Body of pancreas (tissue), 4 donors: Measurements from ENCODE around the gene REG1A. TPM values are rescaled to one million over a fixed set of nuclear protein-coding genes. Genes with fewer than 3 reads are reported as not detected.
A peak's percentile ranks its signal among the peaks of the same experiment; 100 is the strongest.

ENCODE experiments used
- ATAC-seq: fragments of 150-250 bp; one replicate; pipeline ENCODE4 v1.9.1; 2016
- DNase-seq, 4 donors: peaks; one replicate each; pipeline ENCODE4 v3.0.0-alpha.2; 2019
- H3K27ac ChIP-seq, 4 donors: fragments of 200-600 bp; sonication (generic); 1 replicate in 3 of 4; 2 replicates in 1 of 4; pipeline versions ENCODE4 v1.5.1 to v1.6.1; 2016 to 2019; ENCODE audit warnings: mild to moderate bottlenecking in 1 of 4, mixed read lengths in 1 of 4, moderate library complexity in 1 of 4
- H3K27me3 ChIP-seq, 2 donors: fragments of 200-600 bp; sonication (generic); one replicate each; pipeline ENCODE4 v1.6.0; 2016; ENCODE audit warnings: mild to moderate bottlenecking in 1 of 2
- H3K36me3 ChIP-seq, 2 donors: fragments of 200-600 bp; sonication (generic); replicated peaks in 1 of 2; 2 replicates each; pipeline ENCODE4 v1.5.1; 2016; ENCODE audit warnings: low read depth in 2 of 2; ENCODE audit not compliant: insufficient read depth in 1 of 2
- H3K4me1 ChIP-seq: fragments of 200-600 bp; sonication (generic); one replicate; pipeline ENCODE4 v1.6.0; 2016
- H3K4me3 ChIP-seq, 2 donors: fragments of 200-600 bp; sonication (generic); 1 replicate in 1 of 2; 2 replicates in 1 of 2; pipeline ENCODE4 v1.5.1; 2016 to 2019
- H3K9me3 ChIP-seq, 3 donors: fragments of 200-600 bp; sonication (generic); 1 replicate in 2 of 3; 2 replicates in 1 of 3; pipeline ENCODE4 v1.5.1; 2016
- POLR2A ChIP-seq, 3 donors: fragments of 450-650 bp; IDR thresholded peaks; one replicate each; pipeline ENCODE4 v1.6.1; 2016; ENCODE audit warnings: antibody characterized with exemption in 3 of 3, mild to moderate bottlenecking in 2 of 3
- WGBS, 2 donors: methylation state at CpG; one replicate each; pipeline ENCODE4 v1.1.5; 2017; 5-methylcytosine and 5-hydroxymethylcytosine counted together
- intact Hi-C: fragments of 100-400 bp; cut with DNase I; formaldehyde crosslinking; loops from one replicate; pipeline ENCODE4 v1.15.1; 2023
- total RNA-seq, 2 donors: library from RNA; depleted of rRNA; stranded (reverse); fragments of >200 nt; gene quantifications; one replicate each; pipeline ENCODE4 v1.1.0, GENCODE V29; 2016
- TF ChIP-seq, protein P1 (sequence below), 7 experiments: fragments of 450-650 bp in 4 of 7; fragments of 200-600 bp in 3 of 7; sonication (generic) in 3 of 7; IDR thresholded peaks; one replicate each; pipeline ENCODE4 v1.5.1; 2016 to 2019; ENCODE audit warnings: antibody characterized with exemption in 7 of 7

The REG1A gene
- total RNA-seq, 2 donors from 2014 or later = 14,523 to 48,012 TPM

DNA sequence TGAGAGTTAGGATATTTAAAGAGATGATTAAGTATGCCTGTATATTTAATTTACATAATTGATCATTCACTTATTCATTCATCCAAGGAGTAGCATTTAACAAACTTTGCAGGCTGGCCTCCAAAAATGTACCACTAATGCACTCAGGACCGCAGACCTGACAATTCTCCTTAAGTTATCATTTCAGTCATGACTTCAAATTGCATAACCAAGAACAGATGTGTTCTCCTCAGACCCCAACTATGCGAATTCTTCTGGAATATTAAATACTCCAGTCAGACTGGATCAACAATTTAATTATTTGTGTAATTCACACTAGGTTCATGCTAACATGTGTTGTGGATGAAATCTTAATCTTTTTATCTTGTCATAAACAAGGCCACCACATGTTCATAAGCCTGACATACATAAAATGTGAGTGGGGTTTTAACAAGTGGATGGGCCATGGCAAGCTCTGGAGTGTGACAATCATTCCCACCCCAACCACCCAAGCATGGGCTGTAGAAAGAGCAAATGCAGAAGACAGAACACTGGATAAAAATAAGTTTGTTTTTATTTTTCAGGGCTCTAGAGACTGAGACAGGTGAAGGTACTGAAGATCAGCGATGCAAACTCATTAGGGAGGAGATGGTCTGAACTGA, 35.7 kb upstream of the REG1A start:
- ATAC-seq (peak; percentile 52), DNase-seq (peak; percentile 27 to 58 (median 40))
- 67 to 72% methylated on average over 3 of the region's 3 CpGs for WGBS, 2 donors
- intact Hi-C loops = no loop called here
- peak in 2 of 3 donors; percentile 80 to 87 for TF ChIP-seq POLR2A (IDR thresholded peaks at IDR 0.05)
- TF ChIP-seq, protein P1, sequence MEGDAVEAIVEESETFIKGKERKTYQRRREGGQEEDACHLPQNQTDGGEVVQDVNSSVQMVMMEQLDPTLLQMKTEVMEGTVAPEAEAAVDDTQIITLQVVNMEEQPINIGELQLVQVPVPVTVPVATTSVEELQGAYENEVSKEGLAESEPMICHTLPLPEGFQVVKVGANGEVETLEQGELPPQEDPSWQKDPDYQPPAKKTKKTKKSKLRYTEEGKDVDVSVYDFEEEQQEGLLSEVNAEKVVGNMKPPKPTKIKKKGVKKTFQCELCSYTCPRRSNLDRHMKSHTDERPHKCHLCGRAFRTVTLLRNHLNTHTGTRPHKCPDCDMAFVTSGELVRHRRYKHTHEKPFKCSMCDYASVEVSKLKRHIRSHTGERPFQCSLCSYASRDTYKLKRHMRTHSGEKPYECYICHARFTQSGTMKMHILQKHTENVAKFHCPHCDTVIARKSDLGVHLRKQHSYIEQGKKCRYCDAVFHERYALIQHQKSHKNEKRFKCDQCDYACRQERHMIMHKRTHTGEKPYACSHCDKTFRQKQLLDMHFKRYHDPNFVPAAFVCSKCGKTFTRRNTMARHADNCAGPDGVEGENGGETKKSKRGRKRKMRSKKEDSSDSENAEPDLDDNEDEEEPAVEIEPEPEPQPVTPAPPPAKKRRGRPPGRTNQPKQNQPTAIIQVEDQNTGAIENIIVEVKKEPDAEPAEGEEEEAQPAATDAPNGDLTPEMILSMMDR (IDR thresholded peaks at IDR 0.05) = peak in 1 of 7 experiments; percentile 0
- H3K9me3 ChIP-seq = no peaks in the 10 kb centered on the region
- H3K27me3 ChIP-seq = no peaks in the 10 kb centered on the region
- peak overlapping the region; percentile 54 to 85 (median 74) for H3K27ac ChIP-seq
- no peaks in the 10 kb centered on the region for H3K36me3 ChIP-seq
- H3K4me3 ChIP-seq = no peak overlapping the region
- H3K4me1 ChIP-seq = peaks cover 44% of the 10 kb centered on the region

DNA sequence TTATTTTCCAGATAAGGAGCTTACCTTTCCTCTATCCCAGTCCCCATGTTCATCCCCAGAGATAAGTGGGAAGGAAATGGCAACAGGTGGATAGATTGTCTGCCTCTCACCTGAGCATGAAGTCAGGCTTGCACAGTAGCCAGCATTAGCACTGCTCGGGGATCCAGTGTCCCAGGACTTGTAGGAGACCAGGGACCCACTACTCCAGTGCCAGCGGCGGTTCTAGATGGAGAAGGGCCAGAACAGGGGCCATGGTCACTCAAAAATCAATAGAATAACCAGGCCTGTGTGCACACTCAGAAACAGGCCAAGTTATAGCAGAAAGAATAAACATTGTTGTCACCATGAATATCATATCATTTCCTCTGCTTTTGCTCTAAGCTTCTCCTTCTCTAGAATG, 34.9 kb upstream of the REG1A start:
- H3K9me3 ChIP-seq = no peaks in the 10 kb centered on the region
- intact Hi-C loops = no loop called here
- H3K4me1 ChIP-seq = peaks cover 44% of the 10 kb centered on the region
- H3K27ac ChIP-seq = peak overlapping the region; percentile 54 to 85 (median 74)
- no peaks in the 10 kb centered on the region for H3K36me3 ChIP-seq
- H3K4me3 ChIP-seq = peak overlapping the region in 1 of 2 donors; percentile 36
- no peak for TF ChIP-seq POLR2A (IDR thresholded peaks at IDR 0.05)
- TF ChIP-seq, protein P1 (IDR thresholded peaks at IDR 0.05) = no peak
- no peaks in the 10 kb centered on the region for H3K27me3 ChIP-seq
- ATAC-seq = peak; percentile 58
- peak; percentile 80 to 86 (median 84) for DNase-seq
- WGBS, 2 donors = 22 to 33% methylated on average over 3 of the region's 3 CpGs

DNA sequence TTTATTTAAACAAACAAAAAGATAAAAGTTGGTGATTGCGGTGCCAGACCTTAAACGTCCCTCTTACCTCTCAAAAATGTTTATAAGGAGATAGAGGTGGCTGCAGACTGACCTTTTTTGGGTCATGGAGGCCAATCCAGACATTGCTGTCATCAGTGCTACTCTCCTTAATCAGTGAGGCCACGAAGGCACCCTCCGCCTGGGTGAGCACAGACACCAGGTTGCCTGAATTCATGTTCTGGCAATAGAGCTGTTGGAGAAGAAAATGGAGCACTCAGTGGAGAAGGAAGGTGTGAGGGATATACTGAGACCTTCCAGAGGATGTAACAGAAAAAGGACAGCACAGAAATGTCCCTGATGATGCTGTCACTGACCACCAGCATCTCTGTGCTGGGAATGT, 34.0 kb upstream of the REG1A start:
- TF ChIP-seq, protein P1 (IDR thresholded peaks at IDR 0.05) = no peak
- TF ChIP-seq POLR2A (IDR thresholded peaks at IDR 0.05) = no peak
- no peaks in the 10 kb centered on the region for H3K27me3 ChIP-seq
- H3K4me3 ChIP-seq = peak overlapping the region in 1 of 2 donors; percentile 36
- WGBS, 2 donors = 40 to 53% methylated on average over 4 of the region's 4 CpGs
- intact Hi-C loops = no loop called here
- peaks cover 44% of the 10 kb centered on the region for H3K4me1 ChIP-seq
- no peaks in the 10 kb centered on the region for H3K36me3 ChIP-seq
- DNase-seq (no peak), ATAC-seq (no peak)
- H3K27ac ChIP-seq = peak overlapping the region; percentile 65 to 85 (median 84)
- no peaks in the 10 kb centered on the region for H3K9me3 ChIP-seq

DNA sequence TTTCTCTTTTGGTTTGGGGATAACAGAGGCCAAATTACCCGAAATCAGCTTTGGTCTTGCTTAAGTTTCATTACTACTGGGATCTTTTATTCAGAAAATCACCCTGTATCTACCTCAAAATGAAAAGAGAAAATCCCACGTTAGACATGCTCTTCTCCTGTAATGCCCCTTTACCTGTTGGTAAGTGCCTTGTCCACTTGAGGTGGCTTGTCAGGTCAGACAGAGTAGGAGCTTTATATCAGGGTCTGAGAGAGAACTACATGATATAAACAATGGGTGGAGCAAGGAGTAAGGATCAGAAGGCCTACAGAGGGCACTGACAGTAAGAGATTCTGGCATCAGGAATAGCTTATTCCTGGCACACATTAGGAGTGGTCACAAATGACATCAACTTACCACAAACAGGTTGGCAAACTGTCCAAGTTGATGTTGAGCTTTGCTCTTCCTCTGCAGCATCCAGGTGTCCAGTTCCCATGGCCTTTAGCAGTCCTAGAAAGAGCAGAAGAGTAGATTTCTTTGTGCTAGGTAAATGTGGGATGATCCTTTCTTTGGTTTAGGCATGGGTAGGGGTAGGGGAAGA, 32.4 kb upstream of the REG1A start, which contains the start of gene REG1B:
REG1B (minus strand) TSS at position 209 of the 580 bp plus-strand sequence. CDS start 381 bp downstream, outside the sequence.
- peak within 1 kb of the TSS; percentile 65 to 85 (median 84) for H3K27ac ChIP-seq
- intact Hi-C loops = no loop called here
- peak; percentile 76 to 95 (median 84) for DNase-seq
- H3K4me1 ChIP-seq = peaks cover 44% of the 10 kb centered on the region
- peak; percentile 68 for ATAC-seq
- H3K4me3 ChIP-seq = peak within 1 kb of the TSS in 1 of 2 donors; percentile 36
- 57 to 58% methylated on average over 2 of the region's 2 CpGs for WGBS, 2 donors
- H3K9me3 ChIP-seq = no peaks in the 10 kb centered on the region
- TF ChIP-seq POLR2A (IDR thresholded peaks at IDR 0.05) = peak; percentile 34 to 92 (median 92)
- TF ChIP-seq, protein P1 (IDR thresholded peaks at IDR 0.05) = peak in 3 of 7 experiments; percentile 19 to 27 (median 27)
- H3K36me3 ChIP-seq = no peaks in the 10 kb centered on the region
- H3K27me3 ChIP-seq = no peaks in the 10 kb centered on the region
